Caki2 (cell line): ENCODE results near the gene PPP1CB. TPM values are rescaled to one million over a fixed set of nuclear protein-coding genes. Genes with fewer than 3 reads are reported as not detected.
A peak's percentile ranks its signal among the peaks of the same experiment; 100 is the strongest.

Source experiments
- DNase-seq: peaks from one replicate; pipeline ENCODE4 v3.0.0-alpha.2; 2015; ENCODE audit warnings: low read depth
- in situ Hi-C: cut with HindIII; loops from 2 replicates; pipeline ENCODE4 v1.10.0; 2016; ENCODE audit warnings: low sequenced_read_pairs, low pct_unique_long_range_greater_than_20kb, mixed read lengths
- total RNA-seq: library from RNA; depleted of rRNA; stranded (reverse); fragments of >200 nt; shearing (Covaris generic); gene quantifications from 2 replicates; pipeline ENCODE4 v1.2.3, GENCODE V29; 2014; ENCODE audit warnings: low replicate concordance; rRNA removed

PPP1CB gene
- total RNA-seq, result 113 and 127 TPM in 2 replicates

DNA sequence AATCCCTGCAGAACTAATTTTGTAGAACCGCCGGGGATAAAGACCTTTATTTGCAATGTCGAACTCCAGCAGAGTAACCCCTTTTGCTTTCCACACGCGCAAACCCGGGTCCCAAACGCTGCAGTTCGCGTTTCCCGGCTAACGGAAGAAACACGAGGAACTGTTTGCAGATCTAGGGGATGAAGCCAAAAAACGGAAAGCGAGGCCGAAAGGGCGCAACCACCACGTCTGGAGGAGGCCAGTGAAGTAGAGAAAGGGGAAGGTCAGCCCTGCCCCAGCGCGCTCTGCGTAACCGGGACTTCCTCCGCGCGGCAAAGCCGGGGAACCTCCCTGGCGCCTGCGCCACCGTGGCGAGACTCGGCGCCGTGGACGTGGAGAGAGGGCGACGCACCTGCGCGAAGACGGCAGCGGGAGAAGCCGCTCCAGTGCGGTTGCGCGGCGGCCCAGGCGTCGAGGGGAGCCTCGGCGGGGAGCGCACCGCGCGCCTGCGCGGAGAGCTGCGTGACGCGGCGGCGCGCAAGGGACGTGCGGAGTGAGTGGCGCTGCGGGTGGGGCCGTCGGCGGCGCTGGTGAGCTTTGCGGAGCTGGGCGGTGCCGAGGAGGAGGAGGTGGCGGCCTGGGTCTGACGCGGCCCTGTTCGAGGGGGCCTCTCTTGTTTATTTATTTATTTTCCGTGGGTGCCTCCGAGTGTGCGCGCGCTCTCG is at the start of gene PPP1CB:
TSS of gene PPP1CB (plus strand) at position 579 of the 704 bp plus-strand sequence. CDS start 295 bp downstream, outside the sequence.
- in situ Hi-C loops, result no loop called here

DNA sequence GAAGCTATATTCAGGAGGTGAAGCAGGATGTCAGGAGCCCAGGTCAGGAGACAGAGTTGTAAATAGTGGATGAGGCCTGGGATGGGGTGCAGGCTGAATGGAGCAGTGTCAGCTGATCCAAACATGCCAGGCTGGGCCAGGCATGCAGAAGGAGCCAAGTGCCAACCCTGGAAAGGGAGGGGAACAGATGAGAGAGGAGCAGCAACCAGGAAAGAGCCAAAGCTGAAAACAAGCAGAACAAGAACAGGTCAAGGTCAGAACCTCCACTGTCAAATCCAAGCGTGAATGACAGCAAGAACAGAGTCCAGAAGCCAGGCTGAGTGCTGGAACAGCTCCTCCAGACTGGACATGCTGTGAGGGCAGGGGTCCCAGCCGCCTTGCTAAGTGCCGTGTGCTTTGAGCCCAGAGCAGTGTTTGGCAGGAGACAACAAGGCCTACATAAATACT is 49.2 kb upstream of the PPP1CB start:
- in situ Hi-C loops, result no loop called here

More for the DNA sequence above, at the start of gene PPP1CB:
- DNase-seq, result peak; percentile 99

DNA sequence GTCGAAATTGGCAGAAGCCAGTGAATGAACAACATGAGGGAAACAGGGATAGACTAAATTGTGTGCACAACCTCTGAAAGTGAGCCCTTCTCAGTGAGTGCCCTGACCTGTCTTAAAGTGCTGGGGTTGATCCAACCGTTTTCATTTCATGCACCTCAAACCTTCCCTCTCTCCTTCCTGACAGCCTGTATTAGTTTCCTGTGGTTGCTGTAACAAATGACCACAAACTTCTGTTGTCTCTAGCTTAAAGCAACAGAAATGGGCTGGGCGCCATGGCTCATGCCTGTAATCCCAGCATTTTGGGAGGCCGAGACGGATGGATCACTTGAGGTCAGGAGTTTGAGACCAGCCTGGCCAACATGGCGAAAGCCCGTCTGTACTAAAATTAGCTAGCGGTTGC is 48.8 kb upstream of the PPP1CB start:
- in situ Hi-C loops, result no loop called here
- no peak for DNase-seq

More for the DNA sequence above, 49.2 kb upstream of the PPP1CB start:
- no peak for DNase-seq

DNA sequence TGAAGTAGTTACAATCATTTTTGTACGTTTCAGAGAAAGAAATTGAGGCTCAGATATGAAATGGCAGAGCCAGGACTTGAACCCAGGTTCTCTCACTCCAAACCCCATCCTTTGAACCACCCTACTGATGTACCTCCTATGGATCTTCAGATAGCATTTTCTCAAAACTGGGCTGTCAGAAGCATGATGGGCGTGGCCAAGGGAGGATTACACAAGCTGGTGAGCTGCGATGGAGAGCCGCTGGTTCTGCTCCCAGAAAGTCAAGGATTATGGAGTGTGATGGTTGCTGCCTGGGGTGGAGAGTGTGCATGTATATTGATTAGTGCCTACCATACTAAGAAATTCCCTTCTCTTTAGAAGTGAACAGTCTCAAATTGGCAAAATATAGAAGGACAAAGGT is 47.0 kb upstream of the PPP1CB start:
- no peak for DNase-seq
- in situ Hi-C loops, result no loop called here

DNA sequence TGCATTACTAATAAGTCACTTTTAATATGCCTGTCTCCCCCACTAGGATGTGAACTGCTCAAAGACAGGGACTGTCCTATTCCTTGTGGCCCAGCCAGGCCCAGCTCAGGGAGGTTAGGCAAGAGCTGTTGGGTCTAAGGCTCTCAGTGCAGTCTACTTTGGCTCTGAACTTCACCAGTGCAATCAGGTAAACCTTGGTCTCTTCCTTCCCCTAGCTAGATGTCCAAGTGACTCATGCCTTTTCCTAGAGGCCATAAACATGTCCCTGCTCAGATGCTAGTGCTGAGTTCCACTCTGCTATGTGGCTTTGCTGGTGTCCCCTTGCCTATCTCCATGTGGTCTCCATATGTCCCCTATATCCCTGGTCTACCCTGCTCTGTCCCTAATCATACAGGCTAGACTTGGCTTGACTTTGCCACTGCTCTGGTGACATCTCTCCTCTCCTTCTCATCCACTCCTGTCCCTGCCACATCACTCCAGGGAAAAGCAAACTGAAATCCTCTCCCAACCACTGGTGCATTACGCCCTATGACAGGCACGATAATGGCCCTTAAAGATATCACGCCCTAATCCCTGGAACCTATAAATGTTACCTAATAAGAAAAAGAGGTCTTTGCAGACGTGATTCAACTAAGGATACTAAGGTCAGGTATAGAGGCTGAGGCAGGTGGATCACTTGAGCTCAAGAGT is 45.7 kb upstream of the PPP1CB start:
- in situ Hi-C loops, result no loop called here
- DNase-seq, result no peak

DNA sequence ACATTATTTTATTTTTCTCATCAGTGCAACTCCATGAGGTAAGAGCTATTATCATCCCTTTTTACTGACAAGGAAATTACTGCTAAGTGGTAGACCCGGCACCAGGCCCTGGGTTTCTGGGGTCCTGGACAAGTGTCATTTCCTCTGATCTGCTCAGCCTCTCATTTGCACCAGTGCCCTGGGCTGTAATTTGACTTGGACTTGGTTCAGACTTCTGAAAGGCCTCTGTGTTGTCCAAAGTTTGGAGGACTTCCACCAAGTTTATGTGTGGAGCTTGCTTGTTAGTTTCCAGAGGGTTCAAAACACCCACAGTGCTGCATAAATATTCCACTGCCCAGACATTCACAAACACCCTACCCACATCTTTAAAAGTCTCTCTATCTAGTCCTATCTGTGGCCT is 44.0 kb upstream of the PPP1CB start:
- in situ Hi-C loops, result no loop called here
- no peak for DNase-seq

DNA sequence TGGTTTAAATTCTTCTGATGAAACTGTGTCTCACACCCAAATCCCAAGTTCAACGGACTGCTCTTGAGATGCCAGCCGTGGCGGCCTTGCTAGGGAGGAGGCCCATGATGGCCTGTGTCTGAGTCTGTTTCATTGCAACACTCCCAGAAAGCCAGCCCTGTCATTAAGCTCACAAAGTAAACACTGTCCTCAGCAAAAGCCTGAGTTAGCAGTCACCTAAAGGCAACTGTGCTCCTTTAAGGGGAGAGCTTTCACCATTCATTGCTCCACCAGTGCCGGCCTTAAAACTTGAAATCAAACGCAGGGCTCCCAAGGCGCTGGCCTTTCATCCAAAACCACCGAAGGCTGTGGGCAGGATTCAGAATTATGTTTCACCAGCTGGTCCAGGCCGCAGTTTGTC is 42.5 kb upstream of the PPP1CB start:
- DNase-seq, result no peak
- in situ Hi-C loops, result no loop called here

DNA sequence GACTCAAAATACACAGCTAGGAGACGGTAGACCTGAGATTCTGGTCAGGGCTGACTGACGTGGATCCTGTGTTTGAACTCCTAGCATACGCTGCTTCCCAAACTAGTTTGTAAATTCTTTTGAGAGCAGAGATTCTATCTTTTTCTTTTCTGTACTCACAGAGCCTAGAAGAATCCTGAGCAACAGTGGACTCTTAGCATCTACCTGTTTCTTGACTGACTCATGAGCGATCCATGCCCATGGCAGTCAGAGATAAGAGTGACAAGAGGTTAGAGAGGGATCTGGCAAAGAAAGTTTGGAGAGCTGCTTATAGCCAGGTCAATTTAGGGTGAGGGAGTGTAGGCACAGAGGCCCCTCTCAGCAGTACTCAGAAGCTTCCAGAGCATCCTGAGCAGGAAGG is 41.1 kb upstream of the PPP1CB start:
- no peak for DNase-seq
- in situ Hi-C loops, result no loop called here

DNA sequence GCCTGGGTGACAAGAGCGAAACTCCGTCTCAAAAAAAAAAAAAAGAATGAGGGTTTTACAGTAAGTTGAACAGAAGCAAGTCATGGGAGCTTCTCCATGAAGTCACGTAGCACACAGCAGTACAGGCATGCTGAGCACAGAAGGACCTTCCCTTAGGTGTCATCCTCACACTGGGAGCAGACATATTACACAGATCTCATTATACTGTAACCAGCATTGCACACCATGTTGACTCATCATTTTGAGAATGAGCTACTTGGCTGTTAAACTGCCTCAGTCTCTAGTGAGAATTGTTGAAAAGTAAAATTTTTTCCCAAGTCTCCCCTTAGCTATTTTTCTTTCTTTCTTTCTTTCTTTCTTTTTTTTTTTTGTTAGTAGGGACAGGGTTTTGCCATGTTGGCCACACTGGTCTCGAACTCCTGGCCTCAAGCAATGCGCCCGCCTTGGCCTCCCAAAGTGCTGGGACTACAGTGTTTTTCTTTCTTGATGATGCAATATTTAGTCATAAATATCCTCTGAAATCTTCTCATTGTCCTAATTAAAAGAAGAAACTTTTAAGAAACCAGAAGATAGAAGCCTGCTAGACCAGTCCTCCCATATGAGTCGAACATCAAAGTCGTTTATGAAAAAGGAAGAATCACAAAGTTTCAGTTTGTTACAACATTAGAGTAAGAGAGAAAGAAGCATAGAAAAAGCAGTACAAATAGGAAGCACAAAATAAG is 37.9 kb upstream of the PPP1CB start:
- in situ Hi-C loops, result no loop called here
- DNase-seq, result peak; percentile 47

DNA sequence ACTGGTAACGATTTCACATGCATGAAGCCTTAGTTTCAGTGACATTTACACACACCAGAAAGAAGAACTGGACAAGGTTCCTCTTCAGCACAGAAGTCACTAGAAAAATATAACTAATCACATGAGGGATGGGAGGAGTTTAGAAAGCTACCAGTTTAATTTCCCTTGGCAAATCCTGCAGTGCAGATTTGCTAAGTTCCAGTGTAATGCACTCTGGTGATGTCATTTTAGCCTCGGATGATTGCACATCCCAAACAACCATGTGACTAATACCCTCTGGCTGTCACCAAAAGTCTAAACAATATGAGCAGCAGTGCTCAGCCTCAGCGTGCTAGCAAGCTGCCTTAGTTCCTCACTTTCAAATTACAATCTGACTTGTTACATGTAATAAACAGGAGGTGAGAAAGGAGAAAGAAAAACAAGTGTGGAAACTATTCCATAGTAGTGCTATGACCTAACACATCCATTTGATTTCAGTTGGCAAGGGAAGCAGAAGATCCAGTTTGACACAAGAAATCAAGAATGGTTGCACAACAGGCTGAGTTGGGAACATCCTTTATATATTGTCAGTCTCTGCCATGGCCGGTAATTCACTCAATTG is 35.3 kb upstream of the PPP1CB start:
- peak; percentile 96 for DNase-seq
- in situ Hi-C loops, result no loop called here

DNA sequence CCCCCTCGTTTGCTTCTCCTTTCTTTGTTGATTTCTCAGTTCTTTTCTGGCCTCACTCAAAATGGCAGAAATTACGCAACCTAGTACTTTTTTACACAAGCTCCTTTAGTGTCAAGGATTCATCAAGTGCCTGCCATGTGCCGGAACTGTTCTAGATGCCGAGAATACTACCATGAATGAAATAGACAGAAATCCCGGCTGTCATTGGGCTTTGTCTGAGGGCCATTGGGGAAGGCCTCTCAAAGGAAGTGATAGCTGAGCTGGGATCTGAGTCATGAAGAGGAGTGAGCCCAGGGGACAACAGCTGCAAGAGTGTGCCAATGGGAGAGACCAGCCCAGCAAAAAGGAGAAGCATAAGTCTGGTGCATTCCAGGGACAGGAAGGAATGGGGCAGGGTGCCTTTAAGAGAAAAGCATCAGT is 34.3 kb upstream of the PPP1CB start:
- in situ Hi-C loops, result no loop called here
- peak; percentile 41 for DNase-seq

DNA sequence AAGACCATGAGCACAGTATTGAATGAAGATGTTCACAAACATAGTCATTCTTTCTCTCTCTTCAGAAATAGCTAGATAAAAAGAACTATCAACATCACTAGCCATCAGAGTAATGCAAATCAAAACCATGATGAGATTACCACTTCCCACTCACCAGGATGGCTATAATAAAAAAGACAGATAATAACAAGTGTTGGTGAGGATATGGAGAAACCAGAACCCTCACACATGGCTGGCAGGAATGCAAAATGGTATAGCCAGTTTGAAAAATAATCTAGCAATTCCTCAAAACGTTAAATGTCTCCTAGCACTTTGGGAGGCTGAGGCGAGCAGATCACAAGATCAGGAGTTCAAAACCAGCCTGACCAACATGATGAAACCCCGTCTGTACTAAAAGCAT is 31.3 kb upstream of the PPP1CB start:
- no peak for DNase-seq
- in situ Hi-C loops, result no loop called here

DNA sequence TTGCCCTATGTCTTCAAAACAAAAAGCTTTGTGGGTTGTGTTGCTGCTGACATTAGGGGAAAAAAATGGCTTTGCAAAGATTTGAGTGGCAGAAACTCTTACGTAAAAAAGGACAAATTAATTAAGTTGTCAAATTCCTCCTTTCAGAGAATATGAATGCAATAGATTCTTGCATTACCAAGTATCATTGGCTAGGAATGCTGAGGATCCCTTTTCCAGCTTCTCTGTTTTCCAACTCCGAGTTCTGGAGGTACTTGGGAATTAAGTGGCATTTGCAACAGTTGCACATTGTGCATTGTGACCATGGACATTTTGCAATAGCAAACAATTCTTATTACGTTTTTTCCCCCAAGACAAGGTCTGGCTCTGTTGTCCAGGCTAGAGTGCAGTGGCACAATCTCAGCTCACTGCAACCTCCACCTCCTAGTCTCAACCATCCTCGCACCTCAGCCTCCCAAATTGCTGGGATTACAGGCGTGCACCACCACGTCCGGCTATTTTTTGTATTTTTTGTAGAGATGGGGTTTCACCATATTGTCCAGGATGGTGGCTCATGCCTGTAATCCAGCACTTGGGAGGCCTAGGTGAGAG is 29.9 kb upstream of the PPP1CB start:
- in situ Hi-C loops, result no loop called here
- DNase-seq, result no peak

DNA sequence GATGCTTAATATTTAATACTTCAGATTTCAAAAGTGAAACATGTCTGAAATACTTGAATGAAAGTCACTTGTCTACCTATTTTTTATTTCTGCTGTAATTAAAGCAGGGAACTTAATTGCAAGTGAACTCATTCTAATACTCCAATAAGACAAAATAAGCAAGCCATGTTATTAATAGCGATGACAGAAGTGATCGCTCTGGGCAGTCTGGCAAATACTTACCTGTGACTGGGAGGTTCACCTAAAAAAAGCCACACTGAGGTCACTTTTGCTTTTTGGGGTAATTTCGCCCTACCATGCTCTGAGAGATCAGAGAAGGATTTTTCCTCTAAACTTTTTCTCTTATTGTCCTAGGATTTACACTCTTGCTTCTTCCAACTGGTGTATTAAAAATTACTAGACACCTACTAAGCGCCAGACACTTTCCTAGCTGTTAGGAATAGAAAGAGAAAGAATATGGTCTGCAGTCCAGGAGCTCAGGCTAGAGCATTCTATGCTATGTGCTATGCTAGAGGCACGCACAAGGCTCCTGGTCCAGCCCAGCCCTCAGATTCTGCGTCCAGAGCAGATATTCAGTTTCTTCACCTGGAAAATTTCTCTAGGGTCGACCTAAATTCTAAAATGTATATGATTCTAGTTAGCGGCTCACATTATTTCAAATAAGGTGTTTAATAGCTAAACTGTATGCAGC is 26.5 kb upstream of the PPP1CB start:
- in situ Hi-C loops, result no loop called here
- no peak for DNase-seq

DNA sequence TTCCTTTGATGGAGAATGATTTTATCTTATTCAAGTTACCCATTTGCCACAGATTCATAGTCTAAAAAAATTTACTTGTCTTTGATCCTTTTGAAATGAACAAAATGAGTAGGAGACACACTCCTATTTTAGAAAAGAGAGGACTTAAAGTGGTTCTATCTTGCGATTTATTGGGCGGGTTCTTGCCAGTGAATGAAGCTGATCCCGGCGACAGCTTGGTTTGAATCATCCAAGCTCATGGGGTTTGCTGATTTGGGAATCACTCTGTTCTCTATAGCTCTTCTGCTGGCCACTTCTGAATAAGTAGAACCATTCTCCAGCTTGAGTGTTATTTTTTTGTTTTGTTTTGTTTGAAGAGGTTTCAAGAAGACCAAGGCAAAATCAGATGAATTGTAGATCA is 25.5 kb upstream of the PPP1CB start:
- DNase-seq, result no peak
- in situ Hi-C loops, result no loop called here

DNA sequence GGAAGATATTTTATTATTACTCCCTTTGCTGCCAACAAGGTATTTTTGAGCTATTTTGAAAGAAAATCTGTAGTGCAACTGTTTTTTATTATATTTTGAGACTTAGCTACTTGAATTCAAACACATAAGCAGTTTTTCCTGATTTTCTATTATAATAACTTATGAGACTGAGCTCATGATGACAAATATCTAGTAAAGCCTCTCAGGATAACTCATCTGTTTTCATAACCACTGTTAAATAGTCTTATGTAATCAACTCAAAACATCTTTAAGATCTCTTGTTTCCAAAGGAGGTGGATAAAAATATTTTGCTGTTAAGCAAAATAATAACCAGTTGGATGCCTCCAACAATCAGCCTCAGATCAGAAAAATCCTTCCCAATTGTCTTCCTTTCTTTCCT is 21.9 kb upstream of the PPP1CB start:
- no peak for DNase-seq
- in situ Hi-C loops, result no loop called here

DNA sequence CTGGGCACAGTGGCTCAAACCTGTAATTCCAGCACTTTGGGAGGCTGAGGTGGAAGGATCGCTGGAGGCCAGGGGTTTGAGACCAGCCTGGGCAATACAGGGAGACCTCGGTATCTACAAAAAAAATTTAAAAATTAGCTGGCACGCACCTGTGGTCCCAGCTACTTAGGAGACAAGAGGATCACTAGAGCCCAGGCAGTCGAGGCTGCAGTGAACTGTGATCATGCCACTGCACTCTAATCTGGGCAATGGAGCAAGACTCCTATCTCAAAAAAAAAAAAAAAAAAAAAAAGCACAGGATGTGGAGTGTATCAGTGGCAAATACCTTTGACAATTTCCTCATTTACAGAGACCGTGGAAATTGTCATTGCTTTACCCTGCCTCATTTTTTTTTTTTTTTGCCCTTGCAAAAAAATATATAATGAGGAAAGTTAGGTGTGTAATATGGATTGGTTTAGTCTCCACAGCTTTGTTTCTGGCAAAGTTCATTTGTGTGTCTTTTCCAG is 20.9 kb upstream of the PPP1CB start:
- in situ Hi-C loops, result no loop called here
- no peak for DNase-seq

DNA sequence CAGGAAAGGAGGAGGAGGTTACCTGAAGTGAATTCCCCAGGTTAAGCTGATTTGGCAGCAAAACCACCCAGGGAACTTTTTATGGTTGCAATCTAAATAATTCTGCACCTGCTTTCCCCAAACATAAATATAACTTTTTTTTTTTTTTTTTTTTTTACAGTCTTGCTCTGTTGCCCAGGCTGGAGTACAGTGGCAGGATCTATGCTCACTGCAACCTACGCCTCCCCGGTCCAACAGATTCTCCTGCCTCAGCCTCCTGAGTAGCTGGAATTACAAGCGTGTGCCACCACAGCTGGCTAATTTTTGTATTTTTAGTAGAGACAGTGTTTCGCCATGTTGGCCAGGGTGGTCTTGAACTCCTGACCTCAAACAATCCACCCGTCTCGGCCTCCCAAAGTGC is 16.1 kb upstream of the PPP1CB start:
- DNase-seq, result no peak
- in situ Hi-C loops, result no loop called here
